Measurements from ENCODE around the gene RPTN. TPM values are rescaled to one million over a fixed set of nuclear protein-coding genes. Genes with fewer than 3 reads are reported as not detected.

RPTN gene
- total RNA-seq, 1 donor from 2014 or later = not detected

DNA sequence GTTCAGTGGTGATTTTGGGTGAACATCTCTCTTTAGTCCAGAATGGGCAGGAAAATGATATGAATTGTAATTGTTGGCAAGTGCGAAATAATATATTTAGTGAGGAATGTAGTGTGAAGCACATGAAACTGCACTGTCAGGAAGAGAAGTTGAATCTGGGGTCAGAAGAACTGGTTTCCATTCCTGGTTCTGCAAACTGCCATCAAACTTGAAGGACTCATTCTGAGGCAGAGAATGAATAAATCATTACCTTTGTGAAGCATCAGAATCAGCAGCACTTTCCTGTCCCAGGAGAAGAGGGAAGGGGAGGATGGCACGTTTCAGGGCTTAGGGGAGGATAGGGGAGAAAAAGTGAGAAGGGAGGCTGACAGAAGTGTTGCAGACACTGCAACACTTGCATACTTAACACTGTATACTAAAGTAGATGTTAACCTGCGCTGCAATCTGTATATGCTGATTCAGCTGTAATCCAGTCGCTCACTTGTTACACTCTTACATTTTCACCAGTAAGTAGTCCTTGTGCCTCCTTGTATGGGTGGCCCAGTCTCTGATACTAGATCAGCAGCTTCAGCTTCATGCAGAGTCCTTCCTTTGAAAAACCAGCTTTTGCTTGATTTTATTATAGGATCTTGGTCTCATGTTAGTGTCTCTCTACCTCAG, 10.5 kb upstream of the RPTN start:
- no peak overlapping the region for H3K4me3 Mint-ChIP-seq (ENCODE audit: low read depth)
- no peak overlapping the region for H3K27ac Mint-ChIP-seq
- no peaks in the 10 kb centered on the region for H3K4me1 Mint-ChIP-seq (ENCODE audit: low read depth)
- H3K9me3 Mint-ChIP-seq (ENCODE audit: low read depth) = peaks cover 15% of the 10 kb centered on the region
- TF ChIP-seq, protein P1, sequence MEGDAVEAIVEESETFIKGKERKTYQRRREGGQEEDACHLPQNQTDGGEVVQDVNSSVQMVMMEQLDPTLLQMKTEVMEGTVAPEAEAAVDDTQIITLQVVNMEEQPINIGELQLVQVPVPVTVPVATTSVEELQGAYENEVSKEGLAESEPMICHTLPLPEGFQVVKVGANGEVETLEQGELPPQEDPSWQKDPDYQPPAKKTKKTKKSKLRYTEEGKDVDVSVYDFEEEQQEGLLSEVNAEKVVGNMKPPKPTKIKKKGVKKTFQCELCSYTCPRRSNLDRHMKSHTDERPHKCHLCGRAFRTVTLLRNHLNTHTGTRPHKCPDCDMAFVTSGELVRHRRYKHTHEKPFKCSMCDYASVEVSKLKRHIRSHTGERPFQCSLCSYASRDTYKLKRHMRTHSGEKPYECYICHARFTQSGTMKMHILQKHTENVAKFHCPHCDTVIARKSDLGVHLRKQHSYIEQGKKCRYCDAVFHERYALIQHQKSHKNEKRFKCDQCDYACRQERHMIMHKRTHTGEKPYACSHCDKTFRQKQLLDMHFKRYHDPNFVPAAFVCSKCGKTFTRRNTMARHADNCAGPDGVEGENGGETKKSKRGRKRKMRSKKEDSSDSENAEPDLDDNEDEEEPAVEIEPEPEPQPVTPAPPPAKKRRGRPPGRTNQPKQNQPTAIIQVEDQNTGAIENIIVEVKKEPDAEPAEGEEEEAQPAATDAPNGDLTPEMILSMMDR (IDR thresholded peaks at IDR 0.05; ENCODE audit: unreplicated experiment) = no peak
- no peak for DNase-seq (ENCODE audit: low spot score, unreplicated experiment)
- no peaks in the 10 kb centered on the region for H3K36me3 Mint-ChIP-seq (ENCODE audit: insufficient read depth)
- H3K27me3 Mint-ChIP-seq = no peaks in the 10 kb centered on the region

DNA sequence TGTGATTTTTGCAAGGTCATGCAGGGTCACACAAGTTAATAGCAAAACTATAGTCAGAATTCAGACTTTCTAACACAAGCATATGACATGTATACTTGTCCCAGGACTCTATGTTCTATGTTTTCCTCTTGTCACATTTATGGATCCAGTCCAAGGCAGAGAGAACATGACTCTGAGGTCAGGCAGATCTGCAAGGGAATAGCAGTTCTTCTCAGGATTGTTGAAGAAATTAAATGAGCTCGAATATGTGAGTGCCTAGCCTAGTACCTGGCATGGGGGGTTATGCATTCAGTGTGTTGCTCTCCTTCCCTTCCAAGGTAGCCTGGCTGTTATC, 9.5 kb upstream of the RPTN start:
- no peak for DNase-seq (ENCODE audit: low spot score, unreplicated experiment)
- H3K4me3 Mint-ChIP-seq (ENCODE audit: low read depth) = no peak overlapping the region
- H3K27ac Mint-ChIP-seq = no peak overlapping the region
- no peaks in the 10 kb centered on the region for H3K27me3 Mint-ChIP-seq
- TF ChIP-seq, protein P1 (IDR thresholded peaks at IDR 0.05; ENCODE audit: unreplicated experiment) = no peak
- H3K9me3 Mint-ChIP-seq (ENCODE audit: low read depth) = peaks cover 20% of the 10 kb centered on the region
- no peaks in the 10 kb centered on the region for H3K4me1 Mint-ChIP-seq (ENCODE audit: low read depth)
- no peaks in the 10 kb centered on the region for H3K36me3 Mint-ChIP-seq (ENCODE audit: insufficient read depth)

DNA sequence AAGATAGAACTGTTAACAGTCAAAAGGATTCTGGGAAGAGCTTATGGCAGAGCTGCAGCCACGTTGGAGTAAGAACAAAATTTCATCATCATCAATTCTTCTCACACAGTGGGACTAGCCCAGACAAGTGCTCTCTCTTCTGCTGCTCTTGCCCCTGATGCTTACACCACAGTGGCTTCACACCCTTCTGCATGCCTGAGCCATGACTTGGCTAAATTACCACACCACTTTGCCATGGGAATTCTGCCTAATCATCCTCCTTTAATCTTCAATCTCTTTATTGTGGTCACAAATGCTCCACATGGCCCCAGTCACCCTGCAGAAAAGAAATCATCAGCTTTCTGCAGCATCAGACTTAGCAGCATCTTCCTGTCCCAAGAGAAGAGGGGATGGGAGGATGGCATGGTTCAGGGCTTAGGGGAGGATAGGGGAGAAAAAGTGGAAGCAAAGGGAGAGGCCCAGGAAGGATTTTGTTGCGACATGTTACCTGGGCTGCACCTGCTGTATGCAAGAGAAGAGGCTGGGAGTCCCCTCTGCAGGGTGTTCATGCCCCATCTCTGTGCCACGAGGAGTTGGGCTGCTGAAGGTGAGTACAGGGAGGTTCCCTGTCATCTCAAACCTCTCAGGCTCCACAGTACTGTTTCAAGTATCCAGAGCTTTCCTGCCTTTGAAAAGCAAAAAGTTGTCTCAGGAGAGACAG, 9.0 kb upstream of the RPTN start:
- no peak for DNase-seq (ENCODE audit: low spot score, unreplicated experiment)
- Mint-ChIP-seq H3K4me3 (ENCODE audit: low read depth) (no peak overlapping the region), H3K27me3 (no peaks in the 10 kb centered on the region), H3K27ac (no peak overlapping the region), H3K4me1 (ENCODE audit: low read depth) (no peaks in the 10 kb centered on the region), H3K9me3 (ENCODE audit: low read depth) (peaks cover 16% of the 10 kb centered on the region), H3K36me3 (ENCODE audit: insufficient read depth) (no peaks in the 10 kb centered on the region)
- TF ChIP-seq, protein P1 (IDR thresholded peaks at IDR 0.05; ENCODE audit: unreplicated experiment) = no peak

DNA sequence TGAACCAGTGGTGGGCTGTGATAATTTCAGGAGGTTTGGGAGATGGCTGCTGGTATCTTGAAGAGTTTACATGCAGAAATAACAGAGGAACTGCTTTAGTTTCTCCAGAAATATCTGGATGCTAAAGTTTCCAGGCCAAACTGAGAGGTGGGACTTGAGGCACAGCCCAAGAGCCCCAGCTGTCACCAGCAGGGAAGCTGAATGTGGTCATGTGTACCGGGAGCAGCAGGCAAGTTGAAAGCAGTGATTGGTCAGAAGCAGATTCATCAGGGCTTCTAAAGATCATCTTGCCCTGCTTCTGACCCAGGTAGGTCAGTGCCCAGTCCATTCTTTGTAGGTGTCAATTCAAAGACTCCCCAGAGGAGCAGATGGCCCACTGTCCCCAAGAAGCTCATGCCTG, 7.9 kb upstream of the RPTN start:
- Mint-ChIP-seq H3K27me3 (no peaks in the 10 kb centered on the region), H3K4me3 (ENCODE audit: low read depth) (no peak overlapping the region), H3K36me3 (ENCODE audit: insufficient read depth) (no peaks in the 10 kb centered on the region), H3K9me3 (ENCODE audit: low read depth) (peaks cover 18% of the 10 kb centered on the region), H3K4me1 (ENCODE audit: low read depth) (no peaks in the 10 kb centered on the region), H3K27ac (no peak overlapping the region)
- TF ChIP-seq, protein P1 (IDR thresholded peaks at IDR 0.05; ENCODE audit: unreplicated experiment) = no peak
- DNase-seq (ENCODE audit: low spot score, unreplicated experiment) = no peak

DNA sequence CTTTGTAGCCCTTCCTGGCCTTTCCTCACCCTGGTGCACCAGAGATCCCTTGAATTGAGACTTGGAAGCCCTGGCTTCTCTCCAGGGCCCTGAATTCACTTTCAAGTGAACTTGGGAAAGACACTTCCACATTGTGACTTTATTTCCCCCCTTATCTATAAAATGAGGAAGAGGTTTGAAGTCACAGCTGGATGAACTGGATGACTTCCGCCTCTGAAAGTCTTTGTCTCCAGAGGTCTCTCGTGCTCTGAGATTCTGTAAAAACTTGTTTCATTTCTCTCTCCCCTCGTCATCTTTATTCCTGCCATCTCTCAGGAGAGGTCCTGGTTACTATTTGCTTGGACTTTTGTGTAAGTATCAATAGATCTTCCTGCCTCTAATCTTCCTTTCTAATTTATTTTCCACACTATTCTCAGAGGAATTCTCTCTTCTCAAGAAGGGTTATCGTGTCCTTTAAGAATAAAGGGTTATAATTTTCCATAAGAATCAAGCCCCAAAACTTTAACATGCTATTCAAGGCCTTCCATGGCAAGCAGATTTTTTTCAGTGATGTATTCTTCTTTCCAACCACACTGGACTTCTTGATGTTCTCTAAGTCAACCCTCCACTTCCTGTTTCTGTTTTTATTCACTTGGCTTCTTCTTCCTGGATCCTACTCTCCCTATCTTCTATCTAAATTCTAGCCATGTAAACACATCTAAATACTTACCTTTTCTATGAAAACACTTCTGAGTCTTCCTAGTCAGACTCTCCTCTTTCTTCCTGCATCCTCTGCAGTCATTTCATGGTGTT, 6.5 kb upstream of the RPTN start:
- Mint-ChIP-seq H3K36me3 (ENCODE audit: insufficient read depth) (no peaks in the 10 kb centered on the region), H3K9me3 (ENCODE audit: low read depth) (peaks cover 20% of the 10 kb centered on the region), H3K4me3 (ENCODE audit: low read depth) (no peak overlapping the region), H3K4me1 (ENCODE audit: low read depth) (no peaks in the 10 kb centered on the region), H3K27me3 (no peaks in the 10 kb centered on the region), H3K27ac (no peak overlapping the region)
- TF ChIP-seq, protein P1 (IDR thresholded peaks at IDR 0.05; ENCODE audit: unreplicated experiment) = no peak
- no peak for DNase-seq (ENCODE audit: low spot score, unreplicated experiment)

Measured in progenitor cell of endocrine pancreas (in vitro differentiated cells).